NOMO-1 treated with dmso at 0.1 percent for 144 hours (cell line): ENCODE data around the gene ZNF648.
"Not testable (repeated sequence)": the region's sequence is repeated elsewhere in the genome, so short reads cannot be mapped to it uniquely, and the experiment has no call there.

ENCODE experiments used
- DNase-seq: peaks from one replicate; lab custom pipeline; 2025; ENCODE audit not compliant: unreplicated experiment; lab: John Stamatoyannopoulos, UW

Gene ZNF648

DNA sequence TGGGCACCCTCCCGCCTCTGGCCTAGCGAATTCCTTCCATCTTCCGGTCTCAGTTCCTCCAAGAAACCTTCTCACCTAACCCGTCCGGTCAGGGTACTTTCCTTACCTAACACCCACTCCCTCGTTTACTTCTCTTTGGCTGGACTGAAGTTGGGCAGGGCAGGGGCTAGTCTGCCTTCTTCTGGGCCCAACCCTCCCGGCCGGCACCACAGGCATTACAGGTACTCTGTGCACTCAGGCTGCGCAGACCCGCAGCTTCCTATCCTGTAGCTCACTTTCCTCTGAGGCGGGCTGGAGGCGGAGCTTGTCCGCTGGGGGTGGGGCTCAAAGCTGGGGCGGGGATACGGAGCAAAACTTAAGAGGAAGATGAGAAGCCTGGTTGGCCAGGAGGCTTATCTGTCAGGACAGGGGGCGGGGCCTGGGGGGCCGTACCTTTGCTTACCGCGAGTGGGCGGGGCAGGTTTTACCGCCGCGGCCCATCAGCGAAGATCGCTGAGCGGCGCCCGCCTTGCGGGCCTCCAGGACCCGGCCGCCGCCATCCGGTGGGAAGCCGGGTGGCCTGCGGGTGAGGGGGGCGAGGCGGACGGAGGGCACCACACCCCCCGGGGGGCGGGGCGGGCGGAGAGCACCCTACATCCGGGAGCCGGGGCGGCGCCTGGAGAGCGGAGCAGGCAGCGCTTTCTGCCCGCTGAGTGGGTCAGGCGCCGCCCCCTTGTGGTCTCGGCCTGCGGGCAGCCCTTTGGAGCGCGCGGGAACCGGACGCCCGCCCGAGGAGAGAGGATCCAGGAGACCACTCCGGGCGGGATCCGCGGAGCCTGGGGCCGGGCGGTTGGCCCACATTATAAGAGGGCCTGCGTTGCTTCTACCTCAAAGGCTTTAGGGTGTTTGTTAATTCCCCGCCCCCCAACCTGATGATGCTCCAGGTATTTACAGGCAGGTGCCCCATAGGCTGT, 31.9 kb downstream of the ZNF648 start:
- DNase-seq: peak; percentile 97

DNA sequence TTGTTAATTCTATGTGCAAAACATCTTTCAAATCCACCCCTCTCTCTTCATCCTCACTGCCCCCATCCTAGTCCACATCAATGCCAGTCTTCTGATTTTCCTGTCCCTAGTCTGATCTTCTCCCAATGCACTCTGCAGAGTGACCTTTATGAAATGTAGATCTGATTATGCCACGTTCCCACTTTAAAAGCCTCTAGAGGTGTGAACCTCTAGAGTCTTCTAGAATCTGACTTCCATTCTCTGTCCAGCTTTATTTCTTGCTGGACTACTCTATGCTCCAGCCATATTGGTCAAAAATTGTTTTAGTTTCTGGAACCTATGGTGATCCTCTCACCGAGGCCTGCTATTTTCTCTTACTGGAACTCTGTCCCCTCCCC, 32.5 kb downstream of the ZNF648 start:
- no peak for DNase-seq

DNA sequence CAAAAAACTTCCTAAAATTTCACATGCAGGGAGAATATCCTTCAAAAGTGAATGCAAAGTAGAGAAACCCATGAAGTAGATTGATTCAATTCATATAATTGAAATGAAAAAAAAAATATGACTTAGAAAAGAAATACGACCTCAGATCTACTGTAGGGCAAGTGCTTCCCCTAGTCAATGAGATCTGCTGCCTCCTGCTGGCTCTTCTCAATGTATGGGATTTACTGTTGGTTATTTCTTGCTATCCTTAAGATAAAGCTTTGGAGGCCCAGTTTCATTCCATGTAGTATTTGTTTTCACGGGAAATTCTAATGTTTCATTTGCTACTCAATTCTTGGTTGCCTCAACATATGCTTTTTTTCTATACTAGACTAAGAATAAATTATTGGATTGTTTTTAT, 46.2 kb downstream of the ZNF648 start:
- DNase-seq: no peak

DNA sequence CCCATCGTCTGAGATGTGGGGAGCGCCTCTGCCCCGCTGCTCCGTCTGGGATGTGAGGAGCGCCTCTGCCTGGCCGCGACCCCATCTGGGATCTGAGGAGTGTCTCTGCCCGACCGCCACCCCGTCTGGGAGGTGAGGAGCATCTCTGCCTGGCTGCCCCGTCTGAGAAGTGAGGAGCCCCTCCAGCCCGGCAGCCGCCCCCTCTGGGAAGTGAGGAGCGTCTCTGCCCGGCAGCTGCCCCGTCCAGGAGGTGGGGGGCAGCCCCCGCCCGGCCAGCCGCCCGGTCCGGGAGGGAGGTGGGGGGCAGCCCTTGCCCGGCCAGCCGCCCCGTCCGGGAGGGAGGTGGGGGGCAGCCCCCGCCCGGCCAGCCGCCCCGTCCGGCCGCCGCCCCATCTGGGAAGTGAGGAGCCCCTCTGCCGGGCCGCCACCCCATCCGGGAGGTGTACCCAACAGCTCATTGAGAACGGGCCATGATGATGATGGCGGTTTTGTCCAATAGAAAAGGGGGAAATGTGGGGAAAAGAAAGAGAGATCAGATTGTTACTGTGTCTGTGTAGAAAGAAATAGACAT, 50.6 kb downstream of the ZNF648 start:
- DNase-seq: not testable (repeated sequence)

DNA sequence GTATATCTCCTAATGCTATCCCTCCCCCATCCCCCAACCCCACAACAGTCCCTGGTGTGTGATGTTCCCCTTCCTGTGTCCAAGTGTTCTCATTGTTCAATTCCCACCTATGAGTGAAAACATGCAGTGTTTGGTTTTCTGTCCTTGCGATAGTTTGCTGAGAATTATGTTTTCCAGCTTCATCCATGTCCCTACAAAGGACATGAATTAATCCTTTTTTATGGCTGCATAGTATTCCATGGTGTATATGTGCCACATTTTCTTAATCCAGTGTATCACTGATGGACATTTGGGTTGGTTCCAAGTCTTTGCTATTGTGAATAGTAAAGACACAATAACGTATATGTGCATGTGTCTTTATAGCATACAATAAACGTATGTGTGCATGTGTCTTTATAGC, 56.1 kb downstream of the ZNF648 start:
- DNase-seq: not testable (repeated sequence)

DNA sequence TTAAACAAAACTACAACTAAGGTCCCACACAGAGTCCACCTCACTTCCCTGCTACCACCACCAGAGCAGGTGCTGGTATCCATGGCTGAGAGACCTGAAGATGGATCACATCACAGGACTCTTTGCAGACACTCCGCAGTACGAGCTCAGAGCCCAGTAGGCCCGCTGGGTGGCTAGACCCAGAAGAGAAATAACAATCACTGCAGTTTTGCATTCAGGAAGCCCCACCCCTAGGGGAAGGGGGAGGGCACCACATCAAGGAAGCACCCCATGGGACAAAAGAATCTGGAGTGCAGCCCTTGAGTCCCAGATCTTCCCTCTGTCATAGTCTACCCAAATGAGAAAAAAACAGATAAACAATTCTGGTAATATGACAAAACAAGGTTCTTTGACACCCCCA, 56.9 kb downstream of the ZNF648 start:
- no peak for DNase-seq
